Glutamatergic neuron (in vitro differentiated cells): ENCODE results near the gene CFAP77. TPM values are rescaled to one million over a fixed set of nuclear protein-coding genes. Genes with fewer than 3 reads are reported as not detected.

Source experiments
- DNase-seq: peaks from one replicate; pipeline ENCODE4 v3.0.0; 2022
- H3K27ac Mint-ChIP-seq: one replicate; pipeline ENCODE4 v1.8.0; 2020; ENCODE audit warnings: mild to moderate bottlenecking, mixed read lengths, inconsistent platforms; ENCODE audit not compliant: unreplicated experiment
- H3K27me3 Mint-ChIP-seq: one replicate; pipeline ENCODE4 v1.8.0; 2020; ENCODE audit warnings: mild to moderate bottlenecking, moderate library complexity, mixed read lengths, inconsistent platforms; ENCODE audit not compliant: unreplicated experiment
- H3K36me3 Mint-ChIP-seq: one replicate; pipeline ENCODE4 v1.8.0; 2020; ENCODE audit warnings: mild to moderate bottlenecking, mixed read lengths, inconsistent platforms; ENCODE audit not compliant: unreplicated experiment
- H3K4me1 Mint-ChIP-seq: one replicate; pipeline ENCODE4 v1.8.0; 2020; ENCODE audit warnings: mild to moderate bottlenecking, low read depth, mixed read lengths, inconsistent platforms; ENCODE audit not compliant: unreplicated experiment
- H3K4me3 Mint-ChIP-seq: one replicate; pipeline ENCODE4 v1.8.0; 2020; ENCODE audit warnings: mild to moderate bottlenecking, mixed read lengths, inconsistent platforms; ENCODE audit not compliant: unreplicated experiment
- H3K9me3 Mint-ChIP-seq: one replicate; pipeline ENCODE4 v1.8.0; 2020; ENCODE audit warnings: mild to moderate bottlenecking, moderate library complexity, mixed read lengths, inconsistent platforms; ENCODE audit not compliant: unreplicated experiment
- CTCF ChIP-seq: fragments of 200-600 bp; sonication (generic); IDR thresholded peaks from one replicate; pipeline ENCODE4 v1.5.0; 2021; ENCODE audit not compliant: partially characterized antibody, unreplicated experiment
- total RNA-seq: library from RNA; stranded (reverse); fragmentation: NEBNext Ultra II Directional; extraction: Animal tissue kit (Norgen Biotek cat#: 25700); gene quantifications from one replicate; pipeline ENCODE4 v1.2.1, GENCODE V29; 2021; ENCODE audit not compliant: unreplicated experiment

Gene CFAP77
- total RNA-seq, 1 donor from 2014 or later: not detected

DNA sequence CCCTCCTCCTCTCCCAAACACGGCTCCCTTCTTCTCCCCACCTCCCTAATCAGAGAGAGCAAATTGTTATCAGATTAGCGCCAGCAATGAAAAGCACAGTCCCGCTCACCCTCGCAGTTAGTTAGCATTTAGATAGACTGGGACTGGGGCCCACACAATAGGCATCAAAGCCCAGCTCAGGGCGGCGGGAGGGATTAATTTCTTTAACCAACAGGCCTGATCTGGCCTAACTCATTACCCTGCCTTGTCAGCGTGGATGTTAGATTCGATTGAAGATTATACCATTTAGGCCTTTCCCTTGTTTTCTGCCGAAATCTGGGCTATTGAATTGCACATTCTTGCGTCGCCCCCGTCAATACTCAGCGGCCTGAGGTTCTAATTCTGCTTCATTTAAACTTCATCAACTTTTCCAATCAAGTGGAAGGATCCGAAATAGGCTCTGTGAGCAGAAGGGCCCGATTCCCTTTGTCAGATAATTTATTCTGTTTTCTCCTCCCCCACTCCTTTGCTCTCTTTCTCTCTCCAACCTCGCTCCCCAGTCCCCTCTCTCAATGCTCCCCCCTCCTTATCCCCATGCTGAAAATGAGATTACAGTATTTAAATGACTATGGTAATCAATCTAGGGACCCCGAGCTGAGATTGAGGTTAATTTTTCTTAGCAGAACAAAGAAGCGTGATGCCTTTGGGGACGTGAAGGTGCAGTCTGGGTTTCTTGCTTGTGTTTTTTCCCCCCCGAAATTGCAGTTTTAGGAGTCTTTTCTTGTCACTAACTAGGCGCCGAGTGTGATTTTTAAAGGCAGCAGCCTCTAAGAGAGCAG is 15.1 kb downstream of the CFAP77 start:
- TF ChIP-seq CTCF: no peak
- Mint-ChIP-seq H3K9me3 (no peaks in the 10 kb centered on the region), H3K36me3 (no peaks in the 10 kb centered on the region), H3K4me3 (peak overlapping the region; percentile 5), H3K27me3 (peaks cover 4% of the 10 kb centered on the region), H3K4me1 (peaks cover 14% of the 10 kb centered on the region), H3K27ac (no peak overlapping the region)
- no peak for DNase-seq

- Mint-ChIP-seq H3K4me1 (peaks cover 14% of the 10 kb centered on the region), H3K9me3 (no peaks in the 10 kb centered on the region), H3K4me3 (peak overlapping the region; percentile 5), H3K36me3 (no peaks in the 10 kb centered on the region), H3K27ac (no peak overlapping the region), H3K27me3 (peaks cover 2% of the 10 kb centered on the region)
- no peak for TF ChIP-seq CTCF
- DNase-seq: no peak
These were observed 15.7 kb downstream of the CFAP77 start for GRCh38 chr9:132425675-132426062.

GRCh38 chr9:132426639-132427414 is 16.8 kb downstream of the CFAP77 start:
- no peaks in the 10 kb centered on the region for H3K9me3 Mint-ChIP-seq
- peaks cover 14% of the 10 kb centered on the region for H3K4me1 Mint-ChIP-seq
- H3K4me3 Mint-ChIP-seq: no peak overlapping the region
- no peak for TF ChIP-seq CTCF
- no peak for DNase-seq
- H3K36me3 Mint-ChIP-seq: no peaks in the 10 kb centered on the region
- H3K27me3 Mint-ChIP-seq: peaks cover 2% of the 10 kb centered on the region
- no peak overlapping the region for H3K27ac Mint-ChIP-seq

GRCh38 chr9:132430998-132431397 is 21.0 kb downstream of the CFAP77 start:
- no peak for DNase-seq
- TF ChIP-seq CTCF: no peak
- Mint-ChIP-seq H3K36me3 (no peaks in the 10 kb centered on the region), H3K4me1 (peaks cover 1% of the 10 kb centered on the region), H3K9me3 (no peaks in the 10 kb centered on the region), H3K27ac (no peak overlapping the region), H3K27me3 (peaks cover 2% of the 10 kb centered on the region), H3K4me3 (no peak overlapping the region)

DNA sequence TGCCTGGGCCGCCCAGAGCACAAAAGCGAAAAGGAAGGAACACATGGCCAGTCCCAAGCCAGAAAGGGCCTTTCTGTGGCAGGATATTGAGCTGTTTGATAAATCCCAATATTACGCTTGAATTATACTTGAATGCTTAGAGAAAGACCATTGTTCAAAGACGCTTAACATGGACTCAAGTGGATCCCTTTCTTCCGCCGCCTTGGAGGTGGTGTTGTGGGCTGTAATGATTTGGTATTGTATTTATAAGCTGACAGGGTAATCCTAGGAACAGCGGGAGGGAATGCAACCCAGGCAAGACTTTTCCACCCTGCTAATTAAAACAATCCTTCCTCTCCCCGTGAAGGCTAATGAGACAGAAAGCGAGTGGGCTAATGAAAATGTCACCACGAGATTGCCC is 24.9 kb downstream of the CFAP77 start:
- no peaks in the 10 kb centered on the region for H3K36me3 Mint-ChIP-seq
- H3K4me1 Mint-ChIP-seq: no peaks in the 10 kb centered on the region
- DNase-seq: no peak
- H3K27me3 Mint-ChIP-seq: no peaks in the 10 kb centered on the region
- no peaks in the 10 kb centered on the region for H3K9me3 Mint-ChIP-seq
- H3K27ac Mint-ChIP-seq: no peak overlapping the region
- TF ChIP-seq CTCF: no peak
- no peak overlapping the region for H3K4me3 Mint-ChIP-seq
